Transverse colon (tissue), 3 donors: ENCODE measurements around the gene AEN.

ENCODE experiments used
- CTCF ChIP-seq, 5 experiments: fragments of 200-600 bp in 3 of 5; fragments of 450-650 bp in 2 of 5; sonication (generic) in 3 of 5; IDR thresholded peaks; 1 replicate in 2 of 5; 2 replicates in 3 of 5; pipeline ENCODE4 v1.5.1; 2016 to 2017; ENCODE audit warnings: antibody characterized with exemption in 5 of 5, inconsistent platforms in 3 of 5, mild to moderate bottlenecking in 2 of 5, moderate library complexity in 1 of 5
- EP300 ChIP-seq: sonication (generic); formaldehyde crosslinking; IDR thresholded peaks from one replicate; pipeline ENCODE4 v1.6.1; 2017; ENCODE audit warnings: antibody characterized with exemption, low read depth
- POLR2A ChIP-seq: fragments of 450-650 bp; IDR thresholded peaks from one replicate; pipeline ENCODE4 v1.6.1; 2016; ENCODE audit warnings: antibody characterized with exemption, mild to moderate bottlenecking, moderate library complexity

- TF ChIP-seq CTCF (IDR thresholded peaks at IDR 0.05) (no peak), POLR2A (peak; percentile 44), EP300 (peak; percentile 70)
Measured at GRCh38 chr15:88635318-88635717, 14.2 kb downstream of the AEN start.
